Hematopoietic multipotent progenitor cell treated with erythropoietin and hydrocortisone succinate and interleukin-3 and kit ligand, for 8 days (in vitro differentiated cells): Measurements from ENCODE around the gene TIGD7.

ENCODE experiments used
- DNase-seq: peaks from one replicate; pipeline ENCODE4 v3.0.0-alpha.2; 2015

TIGD7 gene, protein sequence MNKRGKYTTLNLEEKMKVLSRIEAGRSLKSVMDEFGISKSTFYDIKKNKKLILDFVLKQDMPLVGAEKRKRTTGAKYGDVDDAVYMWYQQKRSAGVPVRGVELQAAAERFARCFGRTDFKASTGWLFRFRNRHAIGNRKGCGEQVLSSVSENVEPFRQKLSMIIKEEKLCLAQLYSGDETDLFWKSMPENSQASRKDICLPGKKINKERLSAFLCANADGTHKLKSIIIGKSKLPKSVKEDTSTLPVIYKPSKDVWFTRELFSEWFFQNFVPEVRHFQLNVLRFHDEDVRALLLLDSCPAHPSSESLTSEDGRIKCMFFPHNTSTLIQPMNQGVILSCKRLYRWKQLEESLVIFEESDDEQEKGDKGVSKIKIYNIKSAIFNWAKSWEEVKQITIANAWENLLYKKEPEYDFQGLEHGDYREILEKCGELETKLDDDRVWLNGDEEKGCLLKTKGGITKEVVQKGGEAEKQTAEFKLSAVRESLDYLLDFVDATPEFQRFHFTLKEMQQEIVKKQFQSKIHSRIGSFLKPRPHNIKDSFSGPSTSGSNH

DNA sequence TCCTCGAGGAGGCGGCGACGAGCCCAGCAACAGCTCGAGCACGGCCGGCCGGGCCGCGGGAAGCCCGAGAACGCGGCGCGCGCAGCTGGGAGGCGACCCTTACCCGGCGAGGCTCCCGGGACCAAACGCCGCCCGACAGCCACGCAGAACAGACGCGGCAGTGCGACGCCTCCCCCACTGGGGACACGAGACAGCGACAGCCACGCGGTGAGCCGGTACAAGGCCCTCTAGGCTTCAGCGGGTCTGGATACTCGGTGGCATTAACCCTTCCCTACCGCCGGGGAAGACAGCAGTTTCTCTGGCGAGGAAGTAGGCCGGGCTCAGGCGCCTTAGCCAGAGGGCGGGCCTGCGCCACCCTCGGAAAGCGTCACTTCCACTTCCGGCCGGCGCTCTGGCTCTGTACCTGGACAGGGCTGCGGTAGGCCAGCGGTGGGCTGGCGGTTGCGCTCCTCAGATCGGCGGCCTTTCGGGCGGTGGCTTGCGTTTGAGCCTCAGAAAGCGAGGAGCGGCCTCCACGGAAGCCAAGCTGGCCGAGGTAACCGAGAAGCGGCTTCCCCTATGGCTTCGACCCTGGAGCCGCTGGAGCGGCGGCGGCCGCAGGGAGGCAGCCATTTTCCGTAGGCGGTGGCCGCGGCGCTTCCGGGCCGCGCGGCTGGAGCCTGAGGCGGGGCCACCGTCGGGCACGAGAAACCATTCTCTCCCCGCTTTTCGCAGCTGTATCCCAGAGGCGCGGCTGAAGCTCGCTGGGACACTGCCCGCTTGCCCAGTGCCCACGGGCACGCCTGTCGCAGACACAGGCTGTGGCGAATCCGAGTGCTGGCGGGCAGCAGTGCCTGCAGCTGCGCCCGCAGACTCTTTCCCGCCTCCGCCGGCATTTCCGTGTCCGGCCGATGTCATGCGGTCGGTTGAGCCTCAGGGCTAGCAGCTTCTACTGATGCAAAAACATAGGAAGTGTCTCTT lies at the start of gene TIGD7, which contains the start of gene ZNF75A:
Gene TIGD7 (minus strand): TSS at position 322 of the 960 bp plus-strand sequence. CDS start 4,816 bp downstream, outside the sequence.
Gene ZNF75A (plus strand): TSS at position 389 of the 960 bp plus-strand sequence. CDS start 2,932 bp downstream, outside the sequence.
- DNase-seq = peak; percentile 92

DNA sequence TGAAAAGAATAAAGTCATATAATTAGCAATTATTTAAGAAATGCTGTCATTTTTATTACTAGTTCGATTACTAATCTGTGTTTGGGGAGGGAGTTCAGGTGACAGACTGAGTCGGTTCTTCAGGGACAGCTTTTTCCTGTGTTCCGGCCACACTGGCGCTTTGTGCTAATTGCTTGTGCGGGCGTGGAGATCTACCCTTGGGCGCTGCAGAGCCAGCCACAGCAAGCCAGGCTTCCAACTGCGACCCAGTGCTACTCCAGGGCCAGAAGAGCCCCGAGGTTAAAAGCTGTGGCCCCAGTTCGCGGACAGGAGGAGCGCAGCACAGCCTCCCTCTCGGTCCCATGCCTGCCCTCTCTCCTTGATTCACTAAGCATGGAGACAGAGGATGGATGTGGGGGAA lies 43.9 kb upstream of the TIGD7 start:
- no peak for DNase-seq

DNA sequence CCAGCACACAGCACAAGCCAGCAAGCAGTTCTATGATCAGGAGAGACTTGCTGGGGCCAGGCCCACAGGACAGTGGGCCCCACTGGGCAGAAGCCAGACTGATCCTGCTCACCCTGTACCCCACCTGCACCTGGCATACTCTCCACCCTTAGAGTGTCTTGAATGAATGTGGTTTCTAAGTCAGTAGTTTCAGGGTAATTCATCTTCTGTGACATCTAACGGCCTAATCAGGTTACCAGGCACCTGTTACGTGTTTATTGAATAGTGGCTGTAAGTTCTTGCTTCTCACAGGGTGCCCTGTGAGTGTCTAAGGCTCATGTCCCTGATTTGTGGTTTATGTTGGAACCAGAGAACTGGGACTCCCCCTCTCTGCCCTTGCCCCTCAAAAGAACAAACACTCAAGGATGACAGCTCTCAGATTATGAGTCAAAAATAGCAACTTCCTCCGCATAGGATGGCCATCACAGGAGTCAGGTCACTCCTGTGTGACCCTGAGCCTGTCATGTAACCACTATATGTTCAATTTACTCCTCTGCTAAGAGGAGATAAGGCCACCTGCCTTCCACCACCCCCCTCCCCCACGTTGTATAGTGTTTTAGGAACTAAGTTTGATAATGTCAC lies 43.4 kb upstream of the TIGD7 start:
- peak; percentile 8 for DNase-seq

DNA sequence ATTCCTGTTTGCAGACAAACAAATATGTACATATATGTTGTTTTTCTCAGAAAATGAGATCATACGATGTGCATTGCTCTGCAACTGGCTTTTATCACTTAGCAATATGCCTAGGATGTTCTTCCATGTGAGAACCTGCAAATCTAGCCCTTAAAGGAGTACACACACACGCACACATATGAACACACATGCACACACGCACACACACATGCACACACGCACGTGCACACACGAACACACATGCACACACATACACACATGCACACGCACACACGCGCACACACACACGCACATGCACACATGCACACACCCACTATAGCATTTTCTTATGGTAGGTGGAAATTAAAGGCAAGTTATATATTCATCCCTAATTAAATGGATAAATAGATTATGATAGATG lies 42.4 kb upstream of the TIGD7 start:
- no peak for DNase-seq

DNA sequence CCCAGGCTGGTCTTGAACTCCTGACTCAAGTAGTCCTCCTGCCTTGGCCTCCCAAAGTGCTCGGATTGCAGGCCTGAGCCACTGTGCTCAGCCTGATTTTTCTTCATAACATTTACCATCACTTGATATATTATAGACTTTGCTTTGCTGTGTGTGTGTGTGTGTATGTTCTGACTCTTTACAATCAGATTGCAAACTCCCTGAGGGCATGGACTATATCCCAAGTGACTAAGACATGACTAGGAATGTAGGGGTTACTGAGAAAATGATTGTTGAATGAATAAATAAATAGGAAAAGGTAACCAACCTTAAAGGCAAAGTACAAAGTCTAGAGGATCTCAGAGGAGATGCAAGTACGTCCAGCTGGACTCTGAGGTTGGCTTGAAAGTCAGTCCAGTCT lies 40.8 kb upstream of the TIGD7 start:
- no peak for DNase-seq

DNA sequence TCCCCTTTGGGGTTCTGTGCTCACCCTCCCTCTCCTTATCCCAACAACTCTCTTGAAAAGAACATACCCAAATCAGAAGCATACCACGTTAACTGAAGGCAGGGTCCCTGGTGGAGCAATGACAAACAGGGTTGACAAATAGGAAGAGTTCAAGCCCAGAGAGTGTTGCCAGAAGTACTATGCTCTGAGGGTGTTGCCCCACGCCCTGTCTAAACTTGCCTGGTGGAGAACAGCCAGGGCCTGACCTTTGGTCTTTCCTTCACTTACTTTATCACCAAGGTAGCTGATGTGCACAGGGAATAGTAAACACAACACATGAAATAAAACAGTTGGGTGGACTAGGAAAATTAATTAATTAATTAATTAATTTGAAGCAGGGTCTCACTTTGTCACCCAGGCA lies 23.4 kb upstream of the TIGD7 start:
- no peak for DNase-seq

DNA sequence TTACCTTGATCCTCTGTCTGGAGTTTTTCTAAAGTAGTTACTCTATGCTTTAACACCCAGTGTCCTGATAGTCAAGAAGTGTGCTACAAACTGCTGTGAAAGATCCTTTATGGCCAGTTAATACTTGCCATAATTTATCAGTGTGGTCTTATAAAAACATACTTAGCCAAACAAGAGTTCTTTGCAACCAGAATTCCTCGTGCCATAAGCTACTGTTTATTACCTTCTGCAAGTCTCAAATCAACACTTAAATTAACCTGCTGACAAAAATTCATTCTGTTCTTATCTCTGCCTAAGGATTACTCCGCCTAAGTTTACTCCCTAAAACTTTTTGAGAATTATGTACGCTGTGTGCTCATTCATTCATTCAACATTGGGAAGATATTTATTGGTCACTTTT lies 22.9 kb upstream of the TIGD7 start:
- no peak for DNase-seq

DNA sequence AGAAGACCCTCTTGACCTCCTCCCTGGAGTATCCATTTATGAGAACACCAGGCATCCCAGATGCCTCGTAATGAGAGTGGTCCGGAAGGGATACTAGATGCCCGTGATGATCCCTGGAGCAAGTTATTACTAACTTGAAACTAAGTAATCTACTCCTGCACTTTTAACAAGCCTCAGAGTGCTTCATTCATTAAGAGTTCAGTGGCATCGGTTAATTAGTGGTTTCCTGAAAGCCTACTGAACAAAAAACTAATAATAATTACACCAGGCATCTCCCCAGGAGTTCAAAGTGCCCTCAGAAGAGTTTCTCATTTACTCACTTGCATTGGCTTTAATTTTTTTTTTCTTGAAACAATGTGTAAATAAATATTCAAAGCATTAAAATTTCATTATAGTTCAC lies 22.3 kb upstream of the TIGD7 start:
- DNase-seq = no peak

DNA sequence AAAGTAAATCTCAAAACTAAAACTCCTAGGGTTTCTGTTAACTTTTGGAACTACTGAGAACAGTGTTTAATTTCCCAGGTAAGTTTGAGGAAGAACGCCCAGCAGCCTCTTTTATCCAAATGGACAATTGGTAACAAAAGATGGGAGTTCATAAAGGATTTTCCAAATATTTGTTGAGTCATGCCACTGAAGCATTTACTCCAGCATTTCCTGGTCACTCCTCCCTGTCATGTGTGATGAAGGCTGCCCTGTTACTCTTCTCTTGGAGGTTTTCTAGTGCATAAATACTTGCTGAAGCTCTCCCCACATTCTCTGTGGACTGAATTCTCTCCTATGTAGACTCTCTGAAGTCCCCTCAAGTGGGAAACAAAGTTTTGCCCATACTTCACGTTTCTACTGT lies 16.6 kb upstream of the TIGD7 start:
- no peak for DNase-seq

DNA sequence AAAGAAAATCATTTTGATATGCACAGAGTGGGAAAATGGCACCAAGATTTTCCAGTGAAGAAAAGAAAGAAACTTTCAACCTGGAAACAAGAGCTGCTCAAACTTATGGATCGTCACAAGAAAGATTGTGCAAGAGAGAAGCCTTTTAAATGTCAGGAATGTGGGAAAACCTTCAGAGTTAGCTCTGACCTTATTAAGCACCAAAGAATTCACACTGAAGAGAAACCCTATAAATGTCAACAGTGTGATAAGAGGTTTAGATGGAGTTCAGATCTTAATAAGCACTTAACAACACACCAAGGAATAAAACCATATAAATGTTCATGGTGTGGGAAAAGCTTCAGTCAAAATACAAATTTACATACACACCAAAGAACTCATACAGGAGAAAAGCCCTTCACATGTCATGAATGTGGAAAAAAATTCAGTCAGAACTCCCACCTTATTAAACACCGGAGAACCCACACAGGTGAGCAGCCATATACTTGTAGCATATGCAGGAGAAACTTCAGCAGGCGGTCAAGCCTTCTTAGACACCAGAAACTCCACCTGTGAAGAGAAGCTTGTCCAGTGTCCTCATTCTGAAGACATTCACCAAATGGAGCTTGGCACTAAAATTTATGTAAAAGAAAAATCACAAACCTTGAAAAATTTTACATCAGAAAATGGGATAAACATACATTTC lies 12.2 kb upstream of the TIGD7 start:
- DNase-seq = peak; percentile 26

DNA sequence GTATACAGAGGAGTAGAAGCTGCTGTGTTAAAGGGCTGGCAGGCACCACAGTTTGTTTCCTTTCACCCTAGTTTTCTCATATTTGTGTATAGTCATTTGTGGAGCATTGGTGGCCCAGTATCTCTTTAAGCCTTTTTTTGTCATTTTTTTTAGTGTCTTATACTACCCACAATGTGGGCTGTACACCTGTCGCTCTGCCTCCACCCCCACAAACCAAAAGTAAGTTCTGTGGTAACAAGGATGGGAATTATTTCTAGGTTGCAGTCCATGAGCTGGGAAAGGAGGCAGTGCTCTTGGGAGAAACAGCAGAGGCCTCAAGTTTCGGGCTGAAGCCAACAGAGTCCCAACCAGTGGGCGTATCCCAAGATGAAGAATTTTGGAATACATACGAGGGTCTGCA lies 6.3 kb upstream of the TIGD7 start:
- DNase-seq = no peak

DNA sequence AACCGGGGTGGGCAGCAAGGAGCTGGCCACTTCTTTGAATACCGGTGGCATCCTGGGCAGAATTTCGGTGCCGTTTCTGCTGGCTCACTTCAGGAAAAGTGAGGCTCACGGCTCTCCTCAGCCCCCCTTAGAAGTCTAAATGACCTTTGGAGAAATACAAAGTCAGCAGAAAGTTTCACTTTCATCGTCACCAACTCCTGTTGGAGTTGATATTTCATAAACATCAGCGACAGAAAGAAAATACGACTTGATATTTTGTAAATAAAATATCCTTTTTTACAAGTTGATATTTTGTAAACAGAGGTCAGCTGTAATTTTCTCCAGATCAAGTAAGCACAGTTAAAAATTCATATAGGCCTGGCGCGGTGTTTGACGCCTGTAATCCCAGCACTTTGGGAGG lies 848 bp upstream of the TIGD7 start:
- peak; percentile 16 for DNase-seq

DNA sequence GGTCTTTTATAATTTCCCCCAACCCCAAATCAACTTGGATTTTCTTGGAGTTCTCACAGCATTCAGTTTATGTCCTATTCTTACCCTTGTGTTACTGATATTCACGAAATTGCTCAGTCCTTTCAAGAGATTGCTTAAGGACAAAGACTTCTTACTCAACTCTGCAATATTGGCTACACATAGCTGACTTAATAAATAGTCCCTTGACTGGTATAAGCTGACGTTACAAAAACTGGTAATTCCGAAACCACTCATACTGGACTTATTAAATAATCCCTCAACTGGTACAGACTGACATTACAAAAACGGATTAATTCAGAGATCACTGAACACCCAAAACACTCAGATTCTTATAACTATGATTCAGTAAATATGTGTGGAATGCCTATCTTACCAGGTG lies 860 bp downstream of the TIGD7 start:
- peak; percentile 18 for DNase-seq

DNA sequence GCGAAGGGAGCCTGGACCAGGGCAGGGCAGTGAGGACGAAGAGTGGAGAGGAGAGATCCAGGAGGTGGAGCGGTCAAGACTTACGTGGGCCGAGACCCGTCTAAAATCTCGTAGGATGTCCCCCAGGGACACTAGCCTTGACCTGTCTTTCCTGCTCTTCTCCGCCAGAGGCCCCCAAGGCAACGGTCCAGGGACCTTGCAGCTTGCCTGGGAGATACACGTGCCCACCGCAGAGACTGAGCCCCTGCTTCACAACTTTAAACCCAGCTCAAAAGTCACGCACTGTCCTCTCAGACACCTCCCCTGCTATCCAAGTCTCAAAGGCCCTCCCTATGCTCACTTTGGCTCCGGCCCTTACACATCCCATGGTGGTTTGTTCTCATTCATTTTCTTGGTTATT lies 9.4 kb downstream of the TIGD7 start:
- no peak for DNase-seq

DNA sequence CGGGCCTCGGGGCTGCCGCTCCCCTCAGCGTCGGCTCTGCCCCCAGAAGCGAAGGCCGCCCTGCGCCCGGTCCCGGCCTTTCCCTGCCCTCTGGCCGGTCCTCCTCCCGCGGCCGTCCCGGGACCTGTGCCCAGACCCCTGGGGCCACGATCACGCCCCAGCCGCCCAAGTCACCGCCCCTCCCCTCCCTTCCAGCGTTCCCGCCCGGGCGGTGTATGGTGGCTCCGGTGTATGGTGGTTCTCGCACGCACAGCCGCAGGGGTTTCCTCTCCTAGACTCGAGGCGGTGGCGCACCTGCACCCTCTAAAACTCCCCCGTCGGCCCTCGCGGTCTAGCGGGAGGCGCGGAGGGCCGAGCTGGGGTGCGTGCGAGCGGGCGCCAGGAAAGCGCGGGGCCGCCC lies 10.0 kb downstream of the TIGD7 start:
- DNase-seq = no peak

DNA sequence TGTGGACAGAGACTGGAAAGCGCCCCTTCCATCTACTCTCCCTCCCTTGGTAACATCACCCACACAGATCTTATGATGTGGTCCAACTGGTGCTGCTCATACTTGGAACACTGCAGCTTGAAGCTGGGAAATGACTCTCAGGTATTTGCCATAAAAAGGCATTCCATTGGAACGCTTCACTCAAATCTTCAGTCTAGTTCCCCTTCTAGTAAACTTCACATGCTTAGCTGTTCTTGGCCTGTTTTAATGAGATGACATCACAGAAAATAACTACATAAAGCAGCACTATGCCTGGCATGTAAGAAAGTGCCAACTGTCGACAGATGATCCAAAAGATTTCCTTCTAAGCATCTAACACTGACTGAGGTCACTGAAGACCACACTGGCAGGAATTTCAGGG lies 12.6 kb downstream of the TIGD7 start:
- DNase-seq = no peak

DNA sequence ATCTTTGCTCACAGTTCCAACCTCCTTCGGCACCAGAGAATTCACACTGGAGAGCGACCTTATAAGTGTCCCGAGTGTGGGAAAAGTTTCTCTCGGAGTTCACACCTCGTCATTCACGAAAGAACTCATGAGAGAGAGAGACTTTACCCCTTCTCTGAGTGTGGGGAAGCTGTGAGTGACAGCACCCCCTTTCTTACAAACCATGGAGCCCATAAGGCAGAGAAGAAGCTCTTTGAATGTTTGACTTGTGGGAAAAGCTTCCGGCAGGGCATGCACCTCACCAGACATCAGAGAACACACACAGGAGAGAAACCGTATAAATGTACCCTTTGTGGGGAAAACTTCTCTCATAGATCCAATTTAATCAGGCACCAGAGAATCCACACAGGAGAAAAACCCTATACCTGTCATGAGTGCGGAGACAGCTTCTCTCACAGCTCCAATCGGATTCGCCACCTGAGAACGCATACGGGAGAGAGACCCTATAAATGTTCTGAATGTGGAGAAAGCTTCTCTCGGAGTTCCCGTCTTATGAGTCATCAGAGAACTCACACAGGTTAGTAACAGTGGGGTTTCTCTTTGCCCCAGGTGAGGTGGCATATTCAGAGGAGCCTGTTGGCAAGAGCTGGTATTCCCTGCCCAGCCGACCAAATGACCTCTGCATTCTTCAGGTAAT lies 15.1 kb downstream of the TIGD7 start:
- DNase-seq = no peak

DNA sequence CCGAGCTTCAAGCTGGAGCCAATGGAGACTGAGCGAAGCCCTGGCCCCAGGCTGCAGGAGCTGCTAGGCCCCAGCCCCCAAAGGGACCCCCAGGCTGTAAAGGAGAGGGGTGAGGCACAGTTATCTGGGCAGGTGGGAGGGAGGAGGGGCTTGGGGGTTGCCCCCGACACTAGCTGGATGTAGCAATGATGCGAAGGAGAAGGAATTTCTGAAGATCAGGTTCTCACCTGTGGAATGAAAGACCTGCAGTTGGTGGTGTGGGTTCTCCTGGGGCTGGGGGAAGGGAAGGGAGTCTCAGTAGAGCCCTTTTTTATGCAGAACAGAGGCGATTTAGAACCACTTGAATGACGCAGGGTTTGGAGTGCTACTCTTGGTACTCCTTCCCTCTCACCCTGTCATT lies 20.1 kb downstream of the TIGD7 start:
- no peak for DNase-seq

DNA sequence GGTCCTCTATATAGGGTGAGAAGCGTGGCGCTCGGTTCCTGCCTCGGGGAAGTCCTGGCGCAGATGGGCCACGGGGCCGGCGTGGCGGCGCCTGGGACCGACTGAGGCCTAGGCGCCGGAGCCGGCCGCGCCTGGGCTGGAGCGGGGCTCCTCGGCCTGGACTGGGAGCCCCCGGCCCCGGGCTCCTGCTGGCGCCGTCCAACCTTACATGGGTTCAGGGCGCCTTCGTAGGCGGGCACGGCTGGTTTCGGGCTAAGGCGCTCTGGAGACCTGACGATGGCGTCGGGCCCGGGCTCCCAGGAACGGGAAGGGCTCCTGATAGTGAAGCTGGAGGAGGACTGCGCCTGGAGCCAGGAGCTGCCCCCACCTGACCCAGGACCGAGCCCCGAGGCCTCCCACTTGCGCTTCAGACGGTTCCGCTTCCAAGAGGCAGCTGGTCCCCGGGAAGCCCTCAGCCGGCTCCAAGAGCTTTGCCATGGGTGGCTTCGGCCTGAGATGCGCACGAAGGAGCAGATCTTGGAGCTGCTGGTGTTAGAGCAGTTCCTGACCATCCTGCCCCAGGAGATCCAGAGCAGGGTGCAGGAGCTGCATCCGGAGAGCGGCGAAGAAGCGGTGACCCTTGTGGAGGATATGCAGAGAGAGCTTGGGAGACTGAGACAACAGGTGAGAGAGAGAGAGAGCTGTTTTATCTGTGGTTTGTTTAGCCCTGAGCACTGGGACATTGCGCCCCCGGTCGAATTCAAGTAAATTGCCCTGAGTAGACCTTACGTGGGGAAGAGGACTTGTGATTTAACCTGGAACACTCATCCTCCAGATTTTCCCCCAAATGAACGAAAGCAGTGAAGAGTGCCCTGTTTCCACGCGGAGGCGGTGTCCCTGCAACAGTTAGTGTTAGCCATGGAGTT lies 21.4 kb downstream of the TIGD7 start:
- no peak for DNase-seq

DNA sequence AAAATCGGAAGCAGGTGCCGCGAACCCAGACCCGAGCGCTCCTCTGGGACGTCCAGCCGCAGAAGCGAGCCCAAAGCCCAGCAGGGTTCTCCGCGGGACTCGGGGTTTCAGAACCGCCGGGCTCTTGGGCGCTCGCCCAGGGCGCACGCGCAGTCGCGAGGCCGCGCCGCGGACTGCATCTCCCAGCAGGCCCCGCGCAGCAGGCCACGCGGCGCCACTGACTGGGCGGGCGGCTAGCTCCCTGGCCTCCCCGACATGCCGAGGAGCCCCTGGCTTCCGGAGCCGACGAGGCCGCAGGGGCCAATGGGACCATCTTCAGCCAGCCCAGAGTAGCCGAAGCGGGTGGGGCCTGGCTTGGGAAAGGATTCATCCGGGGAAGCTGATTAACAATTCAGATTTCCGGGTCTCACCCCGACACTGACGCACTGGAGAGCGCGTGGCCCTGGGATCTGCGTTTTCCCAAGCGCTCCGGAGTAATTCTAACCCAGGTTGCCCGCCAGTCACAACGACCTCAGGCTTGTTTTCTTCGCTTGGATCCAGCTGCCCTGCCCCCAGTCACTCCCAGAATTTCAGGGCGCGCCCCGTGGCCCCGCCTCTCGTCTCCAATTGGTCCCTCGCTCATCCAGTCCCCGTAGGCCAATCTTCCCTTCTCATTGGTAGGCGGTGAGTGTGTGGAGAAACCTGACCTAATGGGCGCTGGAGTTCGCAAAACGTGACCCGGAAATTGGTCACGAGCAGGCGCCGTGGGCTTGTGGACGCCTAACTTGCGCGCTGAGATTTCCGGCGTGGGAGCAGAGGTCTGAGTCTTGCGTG lies 22.3 kb downstream of the TIGD7 start, which contains the start of gene ZNF263:
Gene ZNF263 (plus strand): TSS at position 762 of the 813 bp plus-strand sequence. CDS start 328 bp downstream, outside the sequence.
- peak; percentile 99 for DNase-seq
